GM18909 (cell line): ENCODE data around the gene SNX14.
A peak's percentile ranks its signal among the peaks of the same experiment; 100 is the strongest.
"Not testable (repeated sequence)": the region's sequence is repeated elsewhere in the genome, so short reads cannot be mapped to it uniquely, and the experiment has no call there.

Experiments
- ATAC-seq: cut with Tn5 transposase; IDR thresholded peaks from one replicate; pipeline ENCODE4 v1.9.1; 2021; ENCODE audit warnings: mild to moderate bottlenecking; ENCODE audit not compliant: unreplicated experiment, poor library complexity

SNX14 gene, protein sequence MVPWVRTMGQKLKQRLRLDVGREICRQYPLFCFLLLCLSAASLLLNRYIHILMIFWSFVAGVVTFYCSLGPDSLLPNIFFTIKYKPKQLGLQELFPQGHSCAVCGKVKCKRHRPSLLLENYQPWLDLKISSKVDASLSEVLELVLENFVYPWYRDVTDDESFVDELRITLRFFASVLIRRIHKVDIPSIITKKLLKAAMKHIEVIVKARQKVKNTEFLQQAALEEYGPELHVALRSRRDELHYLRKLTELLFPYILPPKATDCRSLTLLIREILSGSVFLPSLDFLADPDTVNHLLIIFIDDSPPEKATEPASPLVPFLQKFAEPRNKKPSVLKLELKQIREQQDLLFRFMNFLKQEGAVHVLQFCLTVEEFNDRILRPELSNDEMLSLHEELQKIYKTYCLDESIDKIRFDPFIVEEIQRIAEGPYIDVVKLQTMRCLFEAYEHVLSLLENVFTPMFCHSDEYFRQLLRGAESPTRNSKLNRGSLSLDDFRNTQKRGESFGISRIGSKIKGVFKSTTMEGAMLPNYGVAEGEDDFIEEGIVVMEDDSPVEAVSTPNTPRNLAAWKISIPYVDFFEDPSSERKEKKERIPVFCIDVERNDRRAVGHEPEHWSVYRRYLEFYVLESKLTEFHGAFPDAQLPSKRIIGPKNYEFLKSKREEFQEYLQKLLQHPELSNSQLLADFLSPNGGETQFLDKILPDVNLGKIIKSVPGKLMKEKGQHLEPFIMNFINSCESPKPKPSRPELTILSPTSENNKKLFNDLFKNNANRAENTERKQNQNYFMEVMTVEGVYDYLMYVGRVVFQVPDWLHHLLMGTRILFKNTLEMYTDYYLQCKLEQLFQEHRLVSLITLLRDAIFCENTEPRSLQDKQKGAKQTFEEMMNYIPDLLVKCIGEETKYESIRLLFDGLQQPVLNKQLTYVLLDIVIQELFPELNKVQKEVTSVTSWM

DNA sequence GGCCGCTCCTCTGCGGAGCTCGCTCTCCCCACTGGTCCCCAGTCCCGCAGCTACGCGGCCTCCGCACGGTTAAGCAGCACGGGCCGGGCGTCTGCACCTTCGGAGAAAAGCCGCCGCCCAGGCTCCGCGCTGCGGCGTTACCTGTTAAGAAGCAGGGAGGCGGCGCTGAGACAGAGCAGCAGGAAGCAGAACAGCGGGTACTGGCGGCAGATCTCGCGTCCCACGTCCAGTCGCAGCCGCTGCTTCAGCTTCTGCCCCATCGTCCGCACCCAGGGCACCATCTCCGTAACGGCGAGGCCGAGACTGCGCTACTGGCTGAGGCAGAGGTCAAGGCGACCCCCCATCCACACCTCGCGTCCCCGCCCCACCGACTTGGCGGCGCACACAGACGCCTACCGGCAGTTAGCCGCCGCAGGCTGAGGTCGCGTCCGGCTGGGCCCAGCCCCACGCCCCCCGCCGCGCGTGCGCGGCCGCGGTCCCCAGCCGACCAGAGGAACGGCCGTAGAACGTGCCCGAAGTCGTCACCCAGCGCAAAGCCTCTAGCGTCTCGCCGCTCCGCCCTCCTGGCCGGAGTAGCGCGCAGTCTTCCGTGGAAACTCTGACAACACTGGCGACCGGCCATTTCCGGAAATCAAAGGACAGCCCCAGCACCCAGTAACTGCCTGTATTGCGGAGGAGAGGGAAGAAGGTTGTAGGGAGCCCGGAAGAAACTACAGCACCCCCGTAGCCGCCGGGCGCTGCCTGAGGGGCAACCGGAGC lies at the start of gene SNX14:
Gene SNX14 (minus strand): TSS at position 421 of the 759 bp plus-strand sequence. CDS start 140 bp downstream, at position 281.
- ATAC-seq: peak; percentile 89

DNA sequence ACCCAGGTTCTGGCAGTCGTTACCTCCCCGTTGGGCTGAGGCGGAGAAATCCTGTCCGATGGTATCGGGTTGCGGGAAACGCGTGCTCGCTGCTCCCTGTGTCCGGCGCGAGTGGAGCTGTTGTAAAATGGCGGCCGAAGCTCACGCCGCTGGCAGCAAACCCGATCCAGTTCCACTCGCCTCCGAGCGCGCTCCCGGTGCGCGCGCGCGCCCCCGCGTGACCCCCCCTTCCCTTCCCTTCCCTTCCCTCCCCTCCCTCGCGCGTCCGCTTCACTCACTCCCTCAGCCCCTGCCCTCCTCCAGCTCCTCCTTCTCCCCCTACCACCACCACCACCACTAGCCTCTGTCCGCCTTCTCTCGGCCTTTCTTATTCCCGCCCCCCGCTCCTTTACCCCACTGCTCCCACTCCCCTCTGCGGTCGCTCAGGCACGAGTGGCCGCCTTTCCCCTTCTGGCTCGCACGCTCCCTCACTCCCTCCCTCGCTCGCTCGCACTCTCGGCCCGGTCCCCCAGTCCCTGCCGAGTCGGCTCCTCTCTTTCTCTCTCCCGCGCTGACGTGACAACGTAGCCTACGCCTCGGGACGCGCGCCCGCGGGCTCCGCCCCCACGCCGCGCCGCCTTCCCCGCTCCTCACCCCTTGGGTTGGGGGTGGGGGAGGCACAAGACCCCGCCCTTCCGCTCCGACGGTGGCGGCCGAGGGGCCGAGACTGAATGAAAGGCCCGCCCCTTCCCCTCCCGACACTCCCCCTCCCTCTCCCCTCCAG lies 49.3 kb upstream of the SNX14 start, which contains the start of gene SYNCRIP:
Gene SYNCRIP (minus strand): TSS at position 113 of the 763 bp plus-strand sequence. CDS start 1,447 bp downstream, outside the sequence.
- ATAC-seq: peak; percentile 75

DNA sequence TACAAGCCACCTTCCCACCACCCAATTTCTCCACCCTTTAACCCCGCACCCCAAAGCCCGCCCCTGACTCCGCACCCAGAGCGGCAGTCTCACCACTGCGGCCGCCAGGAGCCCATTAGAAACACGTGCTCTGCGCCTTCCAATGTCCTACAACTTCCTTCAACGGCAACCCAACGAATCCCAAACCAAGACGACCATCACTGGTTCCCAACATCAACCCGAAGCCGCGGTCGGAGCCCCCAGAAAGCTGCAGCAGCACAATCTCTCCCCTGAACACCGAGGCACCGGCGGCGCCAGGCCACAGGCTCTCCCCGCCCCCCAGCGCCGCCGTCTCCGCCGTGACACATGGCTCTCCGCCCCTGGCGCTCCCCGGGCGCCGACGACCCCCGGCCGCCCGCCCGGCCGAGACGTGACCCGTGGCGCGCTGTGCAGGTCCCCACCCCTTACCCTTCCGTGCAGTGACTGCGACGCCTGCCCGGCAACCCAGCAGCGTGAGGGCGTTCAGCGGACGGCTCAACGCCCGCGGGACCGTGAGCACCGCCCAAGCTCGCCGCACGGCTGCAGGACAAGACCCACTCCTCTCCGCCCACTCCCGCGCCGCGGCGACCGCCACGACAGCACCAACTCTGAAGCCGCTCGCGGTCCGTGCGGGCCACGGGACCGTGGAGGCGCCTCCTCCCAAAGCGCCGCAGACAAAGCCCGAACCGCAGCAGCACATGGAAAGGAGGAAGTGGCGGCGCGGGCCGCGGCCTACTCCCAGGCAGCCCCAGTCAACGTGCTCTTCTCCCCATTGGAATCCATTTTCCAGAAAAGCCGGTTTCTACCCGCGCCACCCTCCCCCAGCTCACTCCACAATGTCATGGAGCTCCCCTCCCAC lies 48.5 kb upstream of the SNX14 start:
- ATAC-seq: no peak

DNA sequence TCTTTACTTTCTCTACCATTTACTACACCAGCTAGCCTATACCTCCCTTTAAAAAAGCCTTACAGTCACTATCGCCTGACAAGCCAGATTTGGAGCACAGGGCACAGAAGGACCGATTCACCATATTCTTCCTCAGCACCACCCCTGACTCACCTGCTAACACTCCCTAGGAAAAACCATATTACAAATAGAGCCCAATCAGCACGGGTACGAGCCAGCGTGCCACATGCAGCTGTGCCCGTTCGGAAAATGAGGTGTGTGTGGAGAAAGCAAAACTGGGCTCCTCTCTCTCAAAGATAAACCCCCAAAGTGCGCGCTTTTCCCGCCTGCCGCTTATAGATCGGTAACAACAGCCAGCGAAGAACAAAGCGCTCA lies 47.9 kb upstream of the SNX14 start:
- no peak for ATAC-seq

DNA sequence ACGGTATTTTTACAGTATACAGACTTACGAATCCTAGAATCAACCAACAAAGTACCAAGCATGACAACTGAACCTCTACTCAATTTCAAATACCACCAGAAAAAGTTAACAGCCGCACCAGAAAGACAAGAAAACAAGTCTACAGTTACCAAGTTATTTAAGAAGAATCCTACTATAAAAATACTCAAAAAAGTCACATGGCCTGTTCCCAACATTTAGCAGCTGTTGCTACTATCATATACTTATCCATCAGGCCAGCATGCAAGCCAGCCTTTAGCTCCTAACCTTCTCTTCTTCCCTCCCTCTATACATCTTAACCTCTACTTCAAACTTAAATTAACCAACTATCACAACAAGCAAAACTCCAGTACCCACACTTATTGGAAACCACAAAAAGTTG lies 47.2 kb upstream of the SNX14 start:
- no peak for ATAC-seq

DNA sequence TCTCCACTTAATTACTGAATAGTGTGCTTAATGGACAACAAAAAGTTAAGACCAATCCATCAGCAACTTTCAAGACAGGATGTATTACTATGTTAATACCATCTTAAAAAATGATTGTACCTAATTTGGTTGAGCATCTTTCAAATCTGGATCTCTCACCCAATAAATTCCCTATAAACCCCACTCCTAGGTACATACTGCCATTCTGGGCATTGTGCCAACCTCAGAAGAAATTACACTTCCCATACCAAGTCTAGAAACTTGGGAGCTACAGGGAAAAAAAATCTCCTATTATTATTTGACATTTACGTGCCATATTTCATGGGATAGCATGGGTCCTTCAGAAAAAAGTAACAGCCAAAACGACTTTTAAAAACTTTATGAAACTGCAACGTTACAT lies 43.9 kb upstream of the SNX14 start:
- no peak for ATAC-seq

DNA sequence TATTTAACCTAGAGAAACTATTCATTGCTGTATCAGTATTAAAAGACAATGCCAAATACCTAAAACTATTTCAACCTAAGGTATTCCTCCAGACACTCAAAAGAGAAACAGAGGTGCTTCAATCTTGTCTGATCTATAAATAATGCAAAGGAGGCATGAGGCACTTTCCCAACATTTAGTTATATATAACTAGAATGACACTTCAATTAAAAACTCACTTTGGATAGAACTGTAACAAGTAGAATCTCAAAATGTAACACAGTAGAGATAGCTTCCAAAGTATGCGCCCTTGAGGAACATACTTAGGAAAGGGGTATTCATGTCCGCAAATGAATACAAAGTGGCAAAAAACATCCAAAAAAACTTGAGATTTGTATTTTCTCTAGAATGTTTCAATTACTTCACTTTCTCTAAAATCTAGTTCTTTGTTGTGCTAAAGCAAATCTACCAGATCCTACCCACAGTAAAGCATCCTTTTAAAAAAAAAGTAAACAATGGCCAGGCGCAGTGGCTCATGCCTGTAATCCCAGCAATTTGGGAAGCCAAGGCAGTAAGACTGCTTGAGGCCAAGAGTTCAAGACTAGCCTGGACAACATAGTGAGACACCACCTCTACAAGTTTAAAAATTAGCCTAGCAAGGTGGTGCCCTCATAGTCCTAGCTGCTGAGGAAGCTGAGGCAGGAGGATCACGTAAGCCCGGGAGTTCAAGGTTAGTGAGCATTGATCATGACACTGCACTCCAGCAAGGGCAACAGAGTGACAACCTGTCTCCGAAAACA lies 38.7 kb upstream of the SNX14 start:
- no peak for ATAC-seq

DNA sequence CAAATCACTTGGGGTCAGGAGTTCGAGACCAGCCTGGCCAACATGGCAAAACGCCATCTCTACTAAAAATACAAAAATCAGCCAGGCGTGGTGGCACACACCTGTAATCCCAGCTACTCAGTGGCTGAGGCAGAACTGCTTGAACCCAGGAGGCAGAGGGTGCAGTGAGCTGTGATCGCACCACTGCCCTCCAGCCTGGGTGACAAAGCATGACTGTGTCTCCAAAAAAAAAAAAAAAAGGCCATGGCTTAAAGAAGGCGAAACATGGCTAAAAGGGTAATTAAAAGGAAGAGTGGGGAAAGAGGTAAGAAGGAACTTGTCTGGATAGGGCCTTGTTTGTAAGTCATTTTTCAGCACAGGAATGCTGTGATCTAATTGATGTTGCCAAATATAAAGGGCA lies 37.5 kb upstream of the SNX14 start:
- ATAC-seq: not testable (repeated sequence)

DNA sequence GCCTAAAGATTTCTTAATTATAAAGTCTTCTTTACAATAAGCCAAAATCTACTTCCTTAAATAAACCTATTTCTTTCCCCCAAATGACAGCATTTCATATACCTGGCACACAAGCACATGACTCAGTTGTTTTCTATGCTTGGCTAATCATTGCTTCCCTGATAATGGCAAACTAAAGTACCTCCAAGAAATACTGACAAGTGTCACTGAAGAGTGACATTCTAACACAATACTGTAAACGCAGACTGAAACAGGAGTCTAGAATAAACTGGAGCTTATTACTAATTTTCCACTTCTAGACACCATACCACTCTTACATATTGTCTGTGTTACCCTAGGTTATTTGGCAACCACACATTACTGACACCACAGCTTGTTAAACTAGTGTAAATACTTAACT lies 34.7 kb upstream of the SNX14 start:
- no peak for ATAC-seq

DNA sequence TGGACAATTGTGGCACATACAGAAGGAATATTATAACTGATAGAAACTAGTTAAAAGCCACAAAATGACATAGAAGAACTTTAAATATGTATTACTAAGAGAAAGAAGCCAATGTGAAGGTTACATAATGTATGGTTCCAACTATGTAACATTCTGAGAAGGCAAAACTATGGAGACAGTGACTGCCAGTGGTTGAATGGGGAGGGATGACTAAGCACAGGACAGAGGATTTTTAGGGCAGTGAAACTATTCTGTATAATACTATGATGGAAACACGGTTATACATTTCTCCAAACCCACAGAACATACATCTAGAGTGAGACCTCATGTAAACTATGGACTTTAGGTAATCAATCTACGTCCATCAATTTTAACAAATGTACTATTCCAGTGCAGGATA lies 26.6 kb upstream of the SNX14 start:
- no peak for ATAC-seq

DNA sequence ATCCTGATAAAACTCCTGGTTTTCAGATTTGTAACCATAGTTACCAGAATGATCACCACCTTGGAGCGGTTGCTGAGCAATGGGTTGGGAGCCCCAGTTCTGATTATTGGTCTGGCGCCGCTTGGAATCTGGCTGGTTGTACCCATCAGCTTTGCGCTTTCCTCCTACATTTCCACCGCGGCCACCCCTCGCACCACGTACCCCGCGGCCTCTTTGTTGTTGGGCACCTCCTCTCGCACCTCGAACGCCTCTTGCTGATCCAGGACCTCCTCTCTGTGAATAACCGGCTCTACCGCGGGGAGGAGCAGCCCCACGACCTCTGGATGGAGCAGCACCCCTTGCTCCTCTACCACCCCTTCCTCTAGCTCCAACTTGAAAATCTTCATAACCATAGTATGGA lies 21.1 kb upstream of the SNX14 start:
- no peak for ATAC-seq

DNA sequence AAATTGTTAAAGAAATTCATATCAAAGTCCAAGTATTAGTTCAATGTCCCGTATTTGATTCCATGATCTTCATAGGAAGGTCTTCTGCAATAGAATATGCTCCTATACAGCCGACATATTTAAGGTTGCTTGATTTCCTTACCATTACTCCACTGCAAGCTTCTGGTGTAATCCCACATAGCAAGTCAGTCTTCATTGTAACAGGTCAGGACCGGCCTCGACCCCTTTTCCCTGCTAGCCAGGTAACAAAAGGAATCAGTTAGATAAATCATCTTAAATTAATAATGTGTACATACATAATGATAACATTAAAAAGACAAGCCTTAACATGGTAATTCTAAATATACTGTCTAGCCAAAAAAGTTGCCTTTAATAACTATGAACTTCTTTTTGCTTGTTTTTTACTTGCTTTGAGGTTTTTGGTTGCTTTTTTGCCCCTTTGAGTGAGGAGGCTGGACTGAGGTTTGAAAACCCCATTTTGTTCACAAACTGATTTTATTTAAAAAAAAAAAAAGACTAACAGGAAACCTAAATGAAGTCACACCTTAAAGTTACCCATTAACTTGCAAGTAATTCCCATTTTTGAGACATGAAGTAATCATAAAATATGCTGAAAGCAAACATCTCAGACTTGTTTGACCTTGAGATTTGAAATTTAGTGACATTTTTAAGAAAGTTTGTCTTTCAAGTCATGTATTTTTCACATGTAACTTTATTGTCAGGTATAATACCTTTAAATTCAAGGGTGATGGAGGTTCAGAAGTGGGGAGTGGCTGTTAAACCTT lies 19.2 kb upstream of the SNX14 start:
- no peak for ATAC-seq

DNA sequence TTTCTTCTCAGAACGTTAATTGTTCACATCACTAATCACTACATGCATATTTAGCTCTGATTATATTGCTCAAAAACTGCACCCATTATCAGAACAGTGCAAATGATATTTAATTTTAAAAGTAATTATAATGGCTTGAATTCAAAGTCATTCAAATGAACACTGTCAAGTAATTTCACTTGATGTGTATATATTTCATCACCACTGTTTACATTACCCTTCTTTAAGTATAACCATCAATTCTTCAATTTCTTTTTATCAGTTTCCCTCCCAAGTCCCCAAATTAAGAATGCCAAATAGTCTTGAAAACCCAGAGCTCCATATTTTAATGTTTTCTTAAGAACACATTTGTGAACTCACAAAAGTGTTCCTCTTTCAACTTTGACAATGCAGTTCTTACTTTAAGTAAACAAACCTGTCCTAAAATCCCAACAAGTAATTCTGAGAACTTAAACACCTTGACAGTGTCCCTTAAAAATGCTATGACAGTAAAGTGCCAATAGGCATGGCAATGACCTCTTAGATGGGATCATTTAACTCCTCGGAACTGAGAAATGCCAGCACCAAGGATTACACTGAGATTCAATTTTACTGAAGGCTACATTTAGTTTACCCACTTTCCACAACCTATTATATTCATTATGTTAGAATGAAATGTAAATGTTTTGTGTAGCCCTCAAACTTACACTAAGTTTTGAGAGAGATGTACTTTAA lies 16.7 kb upstream of the SNX14 start:
- no peak for ATAC-seq

DNA sequence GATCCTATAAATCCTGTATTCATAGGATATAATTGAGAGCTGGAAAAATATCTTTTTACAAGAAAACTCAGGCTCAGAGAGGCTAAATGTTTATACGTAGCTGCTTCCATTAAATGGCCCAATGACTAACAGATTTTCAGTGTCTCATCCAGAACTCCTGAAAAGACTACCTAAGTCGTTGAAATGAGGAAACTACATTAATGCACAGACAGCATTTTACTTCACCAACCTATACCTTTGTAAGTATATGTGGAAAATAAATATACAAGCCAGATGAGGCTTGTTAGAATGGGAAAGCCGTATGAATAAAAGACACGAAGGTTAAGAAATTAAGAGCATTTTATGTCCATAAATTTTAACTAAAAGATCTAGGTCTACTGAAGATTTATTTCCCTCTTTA lies 8.4 kb upstream of the SNX14 start:
- no peak for ATAC-seq

DNA sequence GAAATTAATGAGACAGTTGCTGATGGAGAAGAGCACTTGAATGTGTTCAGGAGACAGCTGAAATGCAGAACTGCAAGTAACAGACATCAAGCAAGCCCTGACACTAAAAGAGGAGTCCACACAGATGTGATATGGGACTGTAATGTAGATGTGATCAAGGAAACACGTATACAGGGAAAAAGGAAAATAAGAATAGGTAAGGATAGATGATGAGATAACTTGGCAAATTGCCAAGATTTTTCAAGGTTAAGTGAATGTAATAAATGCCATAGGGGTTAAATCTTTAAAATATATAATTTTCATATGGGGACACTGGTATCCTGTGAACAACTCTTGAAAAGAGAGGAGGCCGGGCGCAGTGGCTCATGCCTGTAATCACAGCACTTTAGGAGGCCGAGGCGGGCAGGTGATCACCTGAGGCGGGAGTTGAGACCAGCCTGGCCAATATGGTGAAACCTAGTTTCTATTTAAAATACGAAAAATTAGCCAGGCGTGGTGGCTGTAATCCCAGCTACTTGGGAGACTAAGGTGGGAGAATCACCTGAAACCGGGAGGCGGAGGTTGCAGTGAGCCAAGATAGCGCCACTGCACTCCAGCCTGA lies 7.2 kb upstream of the SNX14 start:
- ATAC-seq: no peak

DNA sequence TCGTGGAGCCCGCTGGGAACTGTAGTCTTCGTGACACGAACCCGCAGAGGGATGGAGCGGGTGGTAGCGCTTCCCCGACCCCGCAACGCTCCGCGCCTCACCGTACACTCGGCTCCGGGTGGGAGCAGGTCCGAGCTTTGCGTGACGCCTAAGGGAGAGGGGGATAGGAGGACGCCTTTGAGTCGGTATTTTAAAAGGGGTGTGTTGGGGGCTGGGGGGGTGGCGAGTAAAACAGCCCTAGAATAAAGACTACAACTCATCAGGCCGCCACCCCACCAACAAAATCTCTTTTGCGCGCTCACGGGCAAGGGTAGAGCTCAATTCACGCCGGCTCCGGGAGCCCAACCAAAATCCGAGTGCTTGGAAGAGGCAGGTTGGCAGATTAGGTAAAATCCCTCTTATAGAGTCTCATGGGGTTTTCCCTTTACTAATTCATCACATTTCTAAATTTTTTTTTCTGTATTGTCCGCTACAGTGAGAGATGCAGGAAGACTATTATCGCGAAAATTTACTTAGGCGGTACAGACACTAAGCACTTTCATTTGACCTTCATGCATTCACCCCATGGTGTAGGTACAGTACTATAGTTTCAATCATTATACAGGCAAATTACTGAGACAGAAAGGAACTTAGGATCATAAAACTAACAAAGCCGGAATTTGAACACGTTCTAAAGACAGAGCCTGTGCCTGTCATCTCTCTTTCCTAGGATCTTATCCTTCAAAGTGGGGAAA lies 706 bp upstream of the SNX14 start:
- peak; percentile 7 for ATAC-seq
